Body of pancreas (tissue), 4 donors: ENCODE data around the gene HLA-F.

Experiments used
- CTCF ChIP-seq, 7 experiments: fragments of 450-650 bp in 4 of 7; fragments of 200-600 bp in 3 of 7; sonication (generic) in 3 of 7; IDR thresholded peaks; one replicate each; pipeline ENCODE4 v1.5.1; 2016 to 2019; ENCODE audit warnings: antibody characterized with exemption in 7 of 7
- POLR2A ChIP-seq, 3 donors: fragments of 450-650 bp; IDR thresholded peaks; one replicate each; pipeline ENCODE4 v1.6.1; 2016; ENCODE audit warnings: antibody characterized with exemption in 3 of 3, mild to moderate bottlenecking in 2 of 3

GRCh38 chr6:29760328-29760727, 37.1 kb downstream of the HLA-F start:
- TF ChIP-seq POLR2A (IDR thresholded peaks at IDR 0.05) (no peak), CTCF (IDR thresholded peaks at IDR 0.05) (no peak)
